Activated B cell treated with CpG ODN at 0.5 μM for 24 hours (primary cell): ENCODE measurements around the gene GALNS. TPM values are rescaled to one million over a fixed set of nuclear protein-coding genes. Genes with fewer than 3 reads are reported as not detected.
"Not testable (repeated sequence)": the region's sequence is repeated elsewhere in the genome, so short reads cannot be mapped to it uniquely, and the experiment has no call there.

Source experiments
- ATAC-seq: fragments of 200-7000 bp; cut with Tn5 transposase; one replicate; pipeline ENCODE4 v1.10.0; 2021; ENCODE audit warnings: low read depth, mild to moderate bottlenecking, moderate library complexity
- CTCF ChIA-PET: fragments of 350-600 bp; sonication (Branson Sonifier 250); formaldehyde crosslinking; loops from one replicate; lab custom pipeline; 2021; ENCODE audit warnings: antibody characterized with exemption; lab: Charles Lee
- POLR2A ChIA-PET: fragments of 350-600 bp; sonication (Branson Sonifier 250); formaldehyde crosslinking; loops from one replicate; lab custom pipeline; 2021; ENCODE audit warnings: antibody characterized with exemption; lab: Charles Lee
- DNase-seq: peaks from one replicate; pipeline ENCODE4 v3.0.0; 2022
- H3K27ac Mint-ChIP-seq: one replicate; pipeline ENCODE4 v1.8.0; 2020; ENCODE audit warnings: mixed read lengths
- H3K27me3 Mint-ChIP-seq: one replicate; pipeline ENCODE4 v1.8.0; 2021; ENCODE audit warnings: mixed read lengths
- H3K36me3 Mint-ChIP-seq: one replicate; pipeline ENCODE4 v1.8.0; 2021; ENCODE audit warnings: low read depth, mixed read lengths
- H3K4me1 Mint-ChIP-seq: one replicate; pipeline ENCODE4 v1.8.0; 2021; ENCODE audit warnings: mixed read lengths
- H3K4me3 Mint-ChIP-seq: one replicate; pipeline ENCODE4 v1.8.0; 2020; ENCODE audit warnings: mild to moderate bottlenecking, mixed read lengths
- H3K9me3 Mint-ChIP-seq: one replicate; pipeline ENCODE4 v1.8.0; 2020; ENCODE audit warnings: mixed read lengths
- CTCF ChIP-seq: fragments of 200-600 bp; IDR thresholded peaks from one replicate; pipeline ENCODE4 v1.8.0; 2022; ENCODE audit warnings: antibody characterized with exemption, mild to moderate bottlenecking
- intact Hi-C: fragments of 100-400 bp; cut with micrococcal nuclease; formaldehyde crosslinking; loops from one replicate; pipeline ENCODE4 v1.15.1; 2024
- total RNA-seq: library from RNA; stranded (reverse); gene quantifications from 2 replicates; pipeline ENCODE4 v1.2.3, GENCODE V29; 2022

Gene GALNS
- total RNA-seq, 1 donor from 2014 or later, result 48.3 TPM

GRCh38 chr16:88825146-88825545, 31.6 kb downstream of the GALNS start:
- Mint-ChIP-seq H3K4me3 (no peak overlapping the region), H3K9me3 (no peaks in the 10 kb centered on the region), H3K36me3 (peaks cover 21% of the 10 kb centered on the region), H3K27ac (no peak overlapping the region), H3K27me3 (no peaks in the 10 kb centered on the region), H3K4me1 (no peaks in the 10 kb centered on the region)
- ChIA-PET CTCF (no interaction called here), POLR2A (no interaction called here)
- no peak for TF ChIP-seq CTCF
- intact Hi-C loops, result no loop called here
- DNase-seq (no peak), ATAC-seq (no peak)

GRCh38 chr16:88824256-88825077, 32.3 kb downstream of the GALNS start:
- intact Hi-C loops, result no loop called here
- POLR2A ChIA-PET, result no interaction called here
- Mint-ChIP-seq H3K4me1 (no peaks in the 10 kb centered on the region), H3K9me3 (no peaks in the 10 kb centered on the region), H3K27me3 (no peaks in the 10 kb centered on the region), H3K36me3 (peaks cover 18% of the 10 kb centered on the region), H3K4me3 (no peak overlapping the region), H3K27ac (no peak overlapping the region)
- ATAC-seq (no peak), DNase-seq (no peak)
- CTCF ChIA-PET, result no interaction called here
- TF ChIP-seq CTCF, result no peak

GRCh38 chr16:88823646-88824045, 33.1 kb downstream of the GALNS start:
- DNase-seq, POLR2A ChIA-PET, ATAC-seq, intact Hi-C loops, H3K27me3 Mint-ChIP-seq, H3K27ac Mint-ChIP-seq, H3K4me3 Mint-ChIP-seq, H3K9me3 Mint-ChIP-seq, H3K4me1 Mint-ChIP-seq, CTCF ChIA-PET: not testable (repeated sequence)
- peaks cover 16% of the 10 kb centered on the region for H3K36me3 Mint-ChIP-seq

GRCh38 chr16:88822281-88823040, 34.3 kb downstream of the GALNS start:
- ATAC-seq, result no peak
- Mint-ChIP-seq H3K27ac (no peak overlapping the region), H3K9me3 (no peaks in the 10 kb centered on the region), H3K4me1 (no peaks in the 10 kb centered on the region), H3K27me3 (no peaks in the 10 kb centered on the region), H3K4me3 (no peak overlapping the region), H3K36me3 (peaks cover 13% of the 10 kb centered on the region)
- no peak for DNase-seq
- intact Hi-C loops, result no loop called here
- POLR2A ChIA-PET, result no interaction called here
- CTCF ChIA-PET, result no interaction called here
- TF ChIP-seq CTCF, result no peak

GRCh38 chr16:88821168-88821850, 35.4 kb downstream of the GALNS start:
- POLR2A ChIA-PET, result no interaction called here
- TF ChIP-seq CTCF, result no peak
- Mint-ChIP-seq H3K27ac (no peak overlapping the region), H3K4me1 (no peaks in the 10 kb centered on the region), H3K9me3 (no peaks in the 10 kb centered on the region), H3K36me3 (peaks cover 11% of the 10 kb centered on the region), H3K27me3 (no peaks in the 10 kb centered on the region), H3K4me3 (no peak overlapping the region)
- intact Hi-C loops, result no loop called here
- no peak for ATAC-seq
- no peak for DNase-seq
- CTCF ChIA-PET, result no interaction called here
